NB4 (cell line): ENCODE results near the gene TCF4.

Experiments used
- DNase-seq: peaks from one replicate; pipeline ENCODE4 v3.0.0; 2010; ENCODE audit warnings: low read depth
- H3K4me3 ChIP-seq: one replicate; pipeline ENCODE4 v1.5.1; 2011; ENCODE audit warnings: mild to moderate bottlenecking, low read depth, low read length, moderate library complexity
- MYC ChIP-seq: IDR thresholded peaks from 2 replicates; pipeline ENCODE4 v1.6.1; 2011; ENCODE audit warnings: low read depth, low read length
- POLR2A ChIP-seq: IDR thresholded peaks from 2 replicates; pipeline ENCODE4 v1.6.1; 2011; ENCODE audit warnings: mild to moderate bottlenecking; ENCODE audit not compliant: insufficient read length; ENCODE audit errors: extremely low read depth
- TF ChIP-seq, protein P1 (sequence below): IDR thresholded peaks from 2 replicates; pipeline ENCODE4 v1.6.1; 2011; ENCODE audit warnings: low read depth, low read length
- TF ChIP-seq, protein P2 (sequence below): IDR thresholded peaks from one replicate; pipeline ENCODE4 v1.5.1; 2012; ENCODE audit warnings: low read depth, low read length

The TCF4 gene

DNA sequence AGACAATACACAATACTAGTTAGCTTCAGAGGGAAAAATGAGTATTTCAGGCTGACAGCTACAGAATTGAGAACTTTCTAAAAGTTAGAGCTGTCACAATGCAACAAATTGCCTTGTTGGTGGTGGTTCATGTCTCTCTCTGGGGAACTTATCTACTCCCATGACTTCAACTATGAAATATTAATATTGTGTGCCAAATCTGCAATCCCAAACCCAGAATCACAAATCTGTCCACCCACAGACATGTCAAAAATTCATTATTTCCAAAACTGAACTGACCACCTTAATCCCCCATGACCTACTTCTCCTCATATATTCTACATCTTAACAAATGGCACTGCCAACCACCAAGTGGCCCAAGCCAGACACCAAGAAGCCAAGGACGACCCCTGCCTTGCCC lies 143.5 kb downstream of the TCF4 start:
- TF ChIP-seq, protein P1, sequence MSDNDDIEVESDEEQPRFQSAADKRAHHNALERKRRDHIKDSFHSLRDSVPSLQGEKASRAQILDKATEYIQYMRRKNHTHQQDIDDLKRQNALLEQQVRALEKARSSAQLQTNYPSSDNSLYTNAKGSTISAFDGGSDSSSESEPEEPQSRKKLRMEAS, result no peak
- no peak for TF ChIP-seq MYC
- TF ChIP-seq, protein P2, sequence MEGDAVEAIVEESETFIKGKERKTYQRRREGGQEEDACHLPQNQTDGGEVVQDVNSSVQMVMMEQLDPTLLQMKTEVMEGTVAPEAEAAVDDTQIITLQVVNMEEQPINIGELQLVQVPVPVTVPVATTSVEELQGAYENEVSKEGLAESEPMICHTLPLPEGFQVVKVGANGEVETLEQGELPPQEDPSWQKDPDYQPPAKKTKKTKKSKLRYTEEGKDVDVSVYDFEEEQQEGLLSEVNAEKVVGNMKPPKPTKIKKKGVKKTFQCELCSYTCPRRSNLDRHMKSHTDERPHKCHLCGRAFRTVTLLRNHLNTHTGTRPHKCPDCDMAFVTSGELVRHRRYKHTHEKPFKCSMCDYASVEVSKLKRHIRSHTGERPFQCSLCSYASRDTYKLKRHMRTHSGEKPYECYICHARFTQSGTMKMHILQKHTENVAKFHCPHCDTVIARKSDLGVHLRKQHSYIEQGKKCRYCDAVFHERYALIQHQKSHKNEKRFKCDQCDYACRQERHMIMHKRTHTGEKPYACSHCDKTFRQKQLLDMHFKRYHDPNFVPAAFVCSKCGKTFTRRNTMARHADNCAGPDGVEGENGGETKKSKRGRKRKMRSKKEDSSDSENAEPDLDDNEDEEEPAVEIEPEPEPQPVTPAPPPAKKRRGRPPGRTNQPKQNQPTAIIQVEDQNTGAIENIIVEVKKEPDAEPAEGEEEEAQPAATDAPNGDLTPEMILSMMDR, result no peak
- TF ChIP-seq POLR2A, result no peak
- DNase-seq, result no peak
- no peak overlapping the region for H3K4me3 ChIP-seq

DNA sequence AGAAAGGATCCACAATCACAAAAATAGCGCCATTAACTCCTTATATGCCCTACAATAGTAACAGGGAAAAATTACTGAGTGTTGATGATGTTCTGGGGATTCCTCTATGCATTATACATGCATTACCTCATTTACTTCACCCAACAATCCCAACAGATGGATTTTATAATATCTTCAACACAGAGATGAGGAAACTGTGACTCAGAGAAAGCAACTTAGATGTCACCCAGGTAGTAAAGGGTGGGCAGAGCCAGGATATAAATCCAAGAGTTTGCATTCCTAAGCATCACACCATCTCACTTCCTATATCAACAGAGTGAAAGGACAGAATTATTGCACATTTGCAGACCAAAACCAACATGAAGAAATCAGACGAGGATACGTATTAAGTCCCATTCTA lies 144.2 kb downstream of the TCF4 start:
- no peak overlapping the region for H3K4me3 ChIP-seq
- no peak for DNase-seq
- TF ChIP-seq MYC (no peak), POLR2A (no peak)
- TF ChIP-seq, protein P1, result no peak
- TF ChIP-seq, protein P2, result no peak

DNA sequence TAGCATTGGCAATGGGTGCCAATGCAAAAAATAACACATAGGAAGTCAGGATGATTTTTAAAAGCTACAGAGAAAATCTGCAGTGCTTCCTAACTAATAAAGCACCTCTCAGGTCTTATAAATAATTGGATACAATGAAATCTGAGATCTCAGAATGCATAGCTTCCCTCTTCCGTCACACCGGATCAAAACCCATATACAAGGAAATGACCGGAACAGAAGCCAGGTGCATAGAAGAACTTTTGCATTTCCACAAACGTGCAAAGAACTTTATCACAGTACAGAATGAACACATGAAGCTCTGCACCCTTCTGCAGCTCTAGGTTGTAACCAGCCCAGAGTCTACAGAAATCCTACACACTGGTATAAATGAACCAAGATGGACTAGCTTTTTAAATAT lies 145.4 kb downstream of the TCF4 start:
- H3K4me3 ChIP-seq, result no peak overlapping the region
- DNase-seq, result no peak
- no peak for TF ChIP-seq MYC
- TF ChIP-seq, protein P1, result no peak
- no peak for TF ChIP-seq POLR2A

DNA sequence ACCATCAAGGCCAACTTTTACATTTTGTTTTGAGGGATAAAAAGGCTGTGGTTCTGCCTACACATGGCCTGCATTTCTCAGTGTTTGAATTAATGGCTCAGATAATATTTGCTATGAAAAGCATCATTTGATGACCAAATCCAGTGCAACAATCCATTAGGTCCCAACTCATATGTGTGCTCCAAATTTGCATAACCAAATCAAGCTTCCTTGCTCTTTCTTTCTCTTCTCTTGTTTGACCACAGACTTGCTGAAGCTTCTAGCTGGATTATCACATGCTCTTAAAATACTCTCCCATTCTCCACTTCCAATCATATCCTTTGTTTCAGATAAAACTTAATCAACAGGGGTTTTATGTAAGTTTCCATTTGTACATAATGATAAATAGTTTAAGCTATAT lies 147.0 kb downstream of the TCF4 start:
- TF ChIP-seq, protein P2, result no peak
- TF ChIP-seq, protein P1, result no peak
- TF ChIP-seq POLR2A, result no peak
- no peak for DNase-seq
- no peak overlapping the region for H3K4me3 ChIP-seq

DNA sequence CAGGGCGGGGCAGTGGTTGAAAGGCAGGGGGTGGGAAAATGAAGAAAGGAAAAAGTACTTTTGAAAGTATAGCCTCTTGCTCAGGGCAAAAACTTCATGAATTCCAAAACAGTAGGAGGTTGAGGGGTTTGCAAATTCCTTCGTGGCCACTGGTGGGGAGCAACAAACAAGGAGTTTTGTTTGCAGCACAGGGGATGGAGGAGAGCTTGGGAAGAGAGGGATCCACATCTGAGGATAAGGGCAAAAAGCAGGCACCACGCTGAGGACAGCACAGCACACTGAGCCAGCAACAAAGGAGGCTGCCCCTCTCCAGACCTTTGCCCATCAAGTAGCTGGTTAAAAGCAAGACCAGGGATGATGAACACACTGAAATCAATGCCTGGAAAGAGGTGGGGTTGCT lies 148.9 kb downstream of the TCF4 start:
- DNase-seq, result no peak
- H3K4me3 ChIP-seq, result no peak overlapping the region
- TF ChIP-seq MYC, result no peak
- TF ChIP-seq, protein P1, result no peak
- TF ChIP-seq POLR2A, result no peak
- TF ChIP-seq, protein P2, result no peak

DNA sequence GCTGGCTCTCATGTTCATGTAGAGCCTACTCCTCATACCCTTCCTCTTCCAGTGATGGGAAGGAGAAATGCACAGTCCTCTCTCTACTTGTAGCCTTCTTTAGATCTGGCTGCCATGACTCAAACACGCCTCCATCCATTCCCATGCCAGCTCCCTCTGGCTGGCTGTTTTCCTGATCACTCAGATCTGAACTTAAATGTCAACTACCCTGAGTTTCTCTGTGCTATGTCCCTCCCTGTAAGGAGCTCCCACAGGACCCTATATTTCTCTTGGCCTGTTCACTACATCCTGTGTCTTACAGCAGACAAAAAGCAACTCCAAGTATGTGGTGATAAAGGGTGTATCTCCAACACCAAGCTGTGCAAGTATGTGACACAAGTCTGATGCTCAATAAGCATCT lies 152.4 kb downstream of the TCF4 start:
- H3K4me3 ChIP-seq, result no peak overlapping the region
- no peak for DNase-seq
- TF ChIP-seq, protein P1, result no peak
- TF ChIP-seq, protein P2, result no peak
- TF ChIP-seq POLR2A (no peak), MYC (no peak)
